Measurements from ENCODE around the gene USP6NL.

Gene USP6NL

GRCh38 chr10:11581213-11581612, 30.2 kb downstream of the USP6NL start:
- TF ChIP-seq PKNOX1 (IDR thresholded peaks at IDR 0.05) (no peak), SP1 (IDR thresholded peaks at IDR 0.05) (no peak), TARDBP (IDR thresholded peaks at IDR 0.05) (no peak), NFRKB (IDR thresholded peaks at IDR 0.05) (no peak), FOXA1 (IDR thresholded peaks at IDR 0.05) (no peak), HDGF (IDR thresholded peaks at IDR 0.05; ENCODE audit: borderline replicate concordance) (no peak), ARNT (IDR thresholded peaks at IDR 0.05) (no peak), LEF1 (IDR thresholded peaks at IDR 0.05; ENCODE audit: borderline replicate concordance) (no peak), ZNF384 (IDR thresholded peaks at IDR 0.05) (no peak), CTBP1 (IDR thresholded peaks at IDR 0.05; ENCODE audit: borderline replicate concordance) (no peak), FOXK2 (IDR thresholded peaks at IDR 0.05) (no peak), FOXM1 (IDR thresholded peaks at IDR 0.05; ENCODE audit: borderline replicate concordance) (no peak), BHLHE40 (IDR thresholded peaks at IDR 0.05; ENCODE audit: borderline replicate concordance) (no peak), ELF4 (IDR thresholded peaks at IDR 0.05) (no peak), L3MBTL2 (conservative IDR thresholded peaks at IDR 0.05) (no peak), SUZ12 (IDR thresholded peaks at IDR 0.05) (no peak)
- CTCF ChIA-PET: interaction anchor here (2.0 kb wide), 1 partner anchor 8 kb away, joined by 6 read pairs; no protein-coding TSS in a partner anchor
- POLR2A ChIA-PET: no interaction called here

GRCh38 chr10:11579885-11580284, 31.6 kb downstream of the USP6NL start:
- CTCF ChIA-PET: interaction anchor here (2.0 kb wide), 1 partner anchor 9 kb away, joined by 6 read pairs; no protein-coding TSS in a partner anchor
- POLR2A ChIA-PET: no interaction called here
- no peak for DNase-seq (ENCODE audit: extremely low spot score)
- TF ChIP-seq FOXA1 (IDR thresholded peaks at IDR 0.05) (no peak), LEF1 (IDR thresholded peaks at IDR 0.05; ENCODE audit: borderline replicate concordance) (no peak), SP1 (IDR thresholded peaks at IDR 0.05) (no peak), ELF4 (IDR thresholded peaks at IDR 0.05) (no peak), BHLHE40 (IDR thresholded peaks at IDR 0.05; ENCODE audit: borderline replicate concordance) (no peak), CTBP1 (IDR thresholded peaks at IDR 0.05; ENCODE audit: borderline replicate concordance) (no peak), L3MBTL2 (conservative IDR thresholded peaks at IDR 0.05) (no peak), PKNOX1 (IDR thresholded peaks at IDR 0.05) (no peak), HDGF (IDR thresholded peaks at IDR 0.05; ENCODE audit: borderline replicate concordance) (no peak), ARNT (IDR thresholded peaks at IDR 0.05) (no peak), SUZ12 (IDR thresholded peaks at IDR 0.05) (no peak), NFRKB (IDR thresholded peaks at IDR 0.05) (no peak), FOXK2 (IDR thresholded peaks at IDR 0.05) (no peak), FOXM1 (IDR thresholded peaks at IDR 0.05; ENCODE audit: borderline replicate concordance) (no peak), ZNF384 (IDR thresholded peaks at IDR 0.05) (no peak), TARDBP (IDR thresholded peaks at IDR 0.05) (no peak)

More at GRCh38 chr10:11581213-11581612, 30.2 kb downstream of the USP6NL start:
- DNase-seq (ENCODE audit: extremely low spot score): no peak

GRCh38 chr10:11578802-11579255, 32.6 kb downstream of the USP6NL start:
- ChIA-PET POLR2A (no interaction called here), CTCF (interaction anchor here (0.6 to 2.0 kb wide), 3 partner anchors 10 to 18 kb away, joined by 3 to 6 read pairs (median 3); no protein-coding TSS in a partner anchor)
- DNase-seq (ENCODE audit: extremely low spot score): no peak
- TF ChIP-seq L3MBTL2 (conservative IDR thresholded peaks at IDR 0.05) (no peak), ELF4 (IDR thresholded peaks at IDR 0.05) (no peak), ARNT (IDR thresholded peaks at IDR 0.05) (no peak), NFRKB (IDR thresholded peaks at IDR 0.05) (no peak), ZNF384 (IDR thresholded peaks at IDR 0.05) (no peak), TARDBP (IDR thresholded peaks at IDR 0.05) (no peak), CTBP1 (IDR thresholded peaks at IDR 0.05; ENCODE audit: borderline replicate concordance) (no peak), BHLHE40 (IDR thresholded peaks at IDR 0.05; ENCODE audit: borderline replicate concordance) (no peak), SUZ12 (IDR thresholded peaks at IDR 0.05) (no peak), FOXK2 (IDR thresholded peaks at IDR 0.05) (no peak)

- no peak for TF ChIP-seq FOXM1 (IDR thresholded peaks at IDR 0.05; ENCODE audit: borderline replicate concordance)
- no peak for TF ChIP-seq L3MBTL2 (conservative IDR thresholded peaks at IDR 0.05)
- no peak for TF ChIP-seq PKNOX1 (IDR thresholded peaks at IDR 0.05)
- no peak for TF ChIP-seq FOXK2 (IDR thresholded peaks at IDR 0.05)
- no peak for TF ChIP-seq CTBP1 (IDR thresholded peaks at IDR 0.05; ENCODE audit: borderline replicate concordance)
- TF ChIP-seq HDGF (IDR thresholded peaks at IDR 0.05; ENCODE audit: borderline replicate concordance): no peak
- no peak for TF ChIP-seq ZNF384 (IDR thresholded peaks at IDR 0.05)
- no peak for TF ChIP-seq TARDBP (IDR thresholded peaks at IDR 0.05)
- no peak for TF ChIP-seq LEF1 (IDR thresholded peaks at IDR 0.05; ENCODE audit: borderline replicate concordance)
- no peak for TF ChIP-seq ARNT (IDR thresholded peaks at IDR 0.05)
- no peak for TF ChIP-seq FOXA1 (IDR thresholded peaks at IDR 0.05)
- TF ChIP-seq ELF4 (IDR thresholded peaks at IDR 0.05): no peak
- no peak for TF ChIP-seq BHLHE40 (IDR thresholded peaks at IDR 0.05; ENCODE audit: borderline replicate concordance)
- TF ChIP-seq SP1 (IDR thresholded peaks at IDR 0.05): no peak
- TF ChIP-seq NFRKB (IDR thresholded peaks at IDR 0.05): no peak
- TF ChIP-seq SUZ12 (IDR thresholded peaks at IDR 0.05): no peak
- CTCF ChIA-PET: interaction anchor here (0.5 to 0.7 kb wide), 2 partner anchors 20 to 59 kb away, joined by 5 to 7 read pairs; no protein-coding TSS in a partner anchor
- POLR2A ChIA-PET: no interaction called here
- no peak for DNase-seq (ENCODE audit: extremely low spot score)
These were observed 35.2 kb downstream of the USP6NL start for GRCh38 chr10:11576092-11576809.

- POLR2A ChIA-PET: interaction anchor here (1.3 kb wide), 1 partner anchor 14 kb away, joined by 3 read pairs; no protein-coding TSS in a partner anchor
- TF ChIP-seq NFRKB (IDR thresholded peaks at IDR 0.05) (no peak), LEF1 (IDR thresholded peaks at IDR 0.05; ENCODE audit: borderline replicate concordance) (no peak), FOXM1 (IDR thresholded peaks at IDR 0.05; ENCODE audit: borderline replicate concordance) (no peak), L3MBTL2 (conservative IDR thresholded peaks at IDR 0.05) (no peak), TARDBP (IDR thresholded peaks at IDR 0.05) (no peak), SP1 (IDR thresholded peaks at IDR 0.05) (no peak), SUZ12 (IDR thresholded peaks at IDR 0.05) (no peak), ELF4 (IDR thresholded peaks at IDR 0.05) (no peak), ZNF384 (IDR thresholded peaks at IDR 0.05) (no peak), PKNOX1 (IDR thresholded peaks at IDR 0.05) (no peak), FOXA1 (IDR thresholded peaks at IDR 0.05) (no peak), CTBP1 (IDR thresholded peaks at IDR 0.05; ENCODE audit: borderline replicate concordance) (no peak), FOXK2 (IDR thresholded peaks at IDR 0.05) (no peak), BHLHE40 (IDR thresholded peaks at IDR 0.05; ENCODE audit: borderline replicate concordance) (no peak), HDGF (IDR thresholded peaks at IDR 0.05; ENCODE audit: borderline replicate concordance) (no peak), ARNT (IDR thresholded peaks at IDR 0.05) (no peak)
- DNase-seq (ENCODE audit: extremely low spot score): no peak
- CTCF ChIA-PET: no interaction called here
These were observed 38.0 kb downstream of the USP6NL start for GRCh38 chr10:11573497-11573896.
